ENCODE results near the gene ARHGEF26.

The ARHGEF26 gene

GRCh38 chr3:154119951-154120350 lies 1.2 kb upstream of the ARHGEF26 start:
- DNase-seq (ENCODE audit: low read depth in 2 of 2): no peak

- no peak for DNase-seq (ENCODE audit: low read depth in 2 of 2)
These were observed 736 bp downstream of the ARHGEF26 start for GRCh38 chr3:154121701-154122551.

GRCh38 chr3:154122552-154122911 lies 1.3 kb downstream of the ARHGEF26 start:
- DNase-seq (ENCODE audit: low read depth in 2 of 2): no peak

- DNase-seq (ENCODE audit: low read depth in 2 of 2): no peak
These were observed 1.8 kb downstream of the ARHGEF26 start for GRCh38 chr3:154122912-154123559.

- no peak for DNase-seq (ENCODE audit: low read depth in 2 of 2)
These were observed 2.7 kb downstream of the ARHGEF26 start for GRCh38 chr3:154123906-154124305.

GRCh38 chr3:154125378-154126030 lies 4.3 kb downstream of the ARHGEF26 start:
- no peak for DNase-seq (ENCODE audit: low read depth in 2 of 2)

GRCh38 chr3:154126651-154127050 lies 5.5 kb downstream of the ARHGEF26 start:
- no peak for DNase-seq (ENCODE audit: low read depth in 2 of 2)

GRCh38 chr3:154129625-154130024 lies 8.4 kb downstream of the ARHGEF26 start:
- no peak for DNase-seq (ENCODE audit: low read depth in 2 of 2)

- no peak for DNase-seq (ENCODE audit: low read depth in 2 of 2)
These were observed 9.3 kb downstream of the ARHGEF26 start for GRCh38 chr3:154130540-154130939.

GRCh38 chr3:154131830-154132229 lies 10.6 kb downstream of the ARHGEF26 start:
- DNase-seq (ENCODE audit: low read depth in 2 of 2): no peak

- DNase-seq (ENCODE audit: low read depth in 2 of 2): no peak
These were observed 11.7 kb downstream of the ARHGEF26 start for GRCh38 chr3:154132777-154133375.

GRCh38 chr3:154135511-154136173 lies 14.5 kb downstream of the ARHGEF26 start:
- DNase-seq (ENCODE audit: low read depth in 2 of 2): no peak

- no peak for DNase-seq (ENCODE audit: low read depth in 2 of 2)
These were observed 15.8 kb downstream of the ARHGEF26 start for GRCh38 chr3:154137036-154137435.

- DNase-seq (ENCODE audit: low read depth in 2 of 2): no peak
These were observed 18.8 kb downstream of the ARHGEF26 start for GRCh38 chr3:154139996-154140436.

GRCh38 chr3:154142608-154143007 lies 21.4 kb downstream of the ARHGEF26 start:
- no peak for DNase-seq (ENCODE audit: low read depth in 2 of 2)

- no peak for DNase-seq (ENCODE audit: low read depth in 2 of 2)
These were observed 22.7 kb downstream of the ARHGEF26 start for GRCh38 chr3:154143873-154144272.

GRCh38 chr3:154144825-154145465 lies 23.8 kb downstream of the ARHGEF26 start:
- no peak for DNase-seq (ENCODE audit: low read depth in 2 of 2)

GRCh38 chr3:154148541-154148940 lies 27.4 kb downstream of the ARHGEF26 start:
- no peak for DNase-seq (ENCODE audit: low read depth in 2 of 2)

GRCh38 chr3:154149286-154149685 lies 28.1 kb downstream of the ARHGEF26 start:
- DNase-seq (ENCODE audit: low read depth in 2 of 2): no peak

- DNase-seq (ENCODE audit: low read depth in 2 of 2): no peak
These were observed 30.8 kb downstream of the ARHGEF26 start for GRCh38 chr3:154151969-154152368.

GRCh38 chr3:154152741-154153140 lies 31.6 kb downstream of the ARHGEF26 start:
- no peak for DNase-seq (ENCODE audit: low read depth in 2 of 2)
